Suppressor macrophage treated with lipopolysaccharide for 4 hours (primary cell): ENCODE data around the gene MDC1.

Experiments used
- DNase-seq: peaks from one replicate; pipeline ENCODE4 v3.0.0-alpha.2; 2020

The MDC1 gene

DNA sequence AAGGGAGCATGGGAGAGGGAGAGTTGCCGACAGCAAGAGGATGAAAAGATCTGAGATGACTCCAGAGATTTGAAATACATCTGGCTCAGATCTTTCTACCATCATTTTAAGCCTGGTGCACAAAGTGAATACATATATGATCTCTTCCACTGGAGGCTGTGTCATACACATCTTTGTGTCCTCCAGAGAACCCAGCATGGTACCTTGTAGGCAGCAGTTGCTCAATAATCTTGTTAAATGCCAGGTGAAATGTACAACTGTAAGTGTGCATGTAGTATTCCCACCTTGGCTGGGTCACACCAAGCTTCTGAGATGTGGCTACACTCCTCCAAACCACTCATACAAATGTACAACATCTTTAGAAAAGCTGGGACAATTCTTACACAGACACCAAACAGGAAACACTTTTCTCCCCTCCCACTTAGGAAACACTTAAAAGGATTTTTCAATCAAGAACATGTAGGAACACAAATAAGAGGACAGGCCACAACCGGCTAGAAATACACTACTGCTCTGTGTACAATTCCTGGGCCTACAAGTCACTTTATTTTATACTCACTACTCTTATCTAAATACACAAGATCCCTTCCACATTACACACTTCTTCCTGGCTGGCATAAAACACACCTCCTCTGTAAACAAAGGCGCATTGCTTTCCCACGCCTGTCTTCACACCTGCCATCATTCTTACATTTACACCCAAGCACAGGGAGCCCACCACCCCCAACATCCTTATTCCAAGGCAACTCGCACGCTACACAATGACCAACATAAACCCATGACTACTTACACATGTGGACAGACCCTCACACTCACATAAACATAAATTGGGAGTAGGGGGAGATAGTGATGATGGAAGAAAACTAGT lies 31.1 kb upstream of the MDC1 start:
- DNase-seq: no peak

DNA sequence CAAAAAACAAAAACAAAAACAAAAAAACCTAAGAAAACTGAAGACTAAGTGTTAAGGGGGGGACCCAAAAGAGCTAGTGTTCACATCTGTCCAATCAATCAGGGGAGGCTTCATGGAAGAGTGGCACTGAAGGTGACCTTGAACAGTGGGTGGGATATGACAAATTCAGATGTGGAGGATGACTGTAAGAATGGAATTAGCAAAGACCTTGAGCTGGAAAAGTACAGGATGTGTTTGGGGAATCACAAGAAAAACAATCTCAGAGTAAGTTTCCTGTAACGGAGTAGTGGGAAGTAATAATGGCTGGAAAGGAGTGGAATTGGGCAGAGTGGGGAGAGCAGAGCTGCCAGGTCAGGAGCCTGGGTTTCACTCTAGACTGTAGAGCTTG lies 30.2 kb upstream of the MDC1 start:
- DNase-seq: peak; percentile 31

DNA sequence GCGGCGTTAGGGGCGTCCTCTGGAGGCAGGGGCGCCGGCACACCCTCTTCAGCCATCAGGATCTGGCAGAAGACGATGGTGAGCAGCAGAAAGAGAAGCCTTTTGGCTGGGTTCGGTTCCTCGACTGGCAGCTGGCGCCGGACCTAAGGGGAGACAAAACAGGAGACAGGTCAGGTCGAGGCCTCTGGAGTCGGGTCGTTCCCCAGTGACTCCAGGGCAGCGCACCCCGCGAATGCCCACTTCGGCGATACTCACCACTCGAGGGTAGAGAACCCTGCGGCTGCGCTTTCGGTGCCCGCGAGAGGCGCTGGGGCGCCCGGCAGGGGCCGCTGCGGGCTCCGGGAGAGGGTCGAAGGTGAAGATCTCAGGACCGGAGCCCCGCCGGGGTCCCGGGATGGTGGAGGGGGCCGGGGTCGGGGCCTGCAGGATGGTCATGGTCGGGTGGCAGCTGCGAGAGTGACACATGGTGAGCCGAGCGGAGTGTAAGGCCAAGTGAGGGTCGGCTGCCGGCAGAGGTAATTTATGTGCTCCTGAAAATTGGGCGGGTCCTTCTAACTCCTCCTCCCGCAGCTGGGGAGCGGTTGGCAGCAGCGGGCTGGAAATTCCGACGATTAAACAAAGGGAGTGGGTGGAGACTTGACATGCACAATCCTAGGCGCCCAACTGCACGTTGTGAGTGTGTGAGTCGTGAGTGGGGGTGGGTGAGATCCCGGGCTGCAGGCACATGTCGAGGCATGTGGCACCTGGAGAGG lies 27.1 kb upstream of the MDC1 start, which contains the start of gene IER3:
Gene IER3, minus strand, starts transcription at position 494 of the 752 bp plus-strand sequence. Its CDS starts 29 bp downstream, at position 465.
- DNase-seq: peak; percentile 97

DNA sequence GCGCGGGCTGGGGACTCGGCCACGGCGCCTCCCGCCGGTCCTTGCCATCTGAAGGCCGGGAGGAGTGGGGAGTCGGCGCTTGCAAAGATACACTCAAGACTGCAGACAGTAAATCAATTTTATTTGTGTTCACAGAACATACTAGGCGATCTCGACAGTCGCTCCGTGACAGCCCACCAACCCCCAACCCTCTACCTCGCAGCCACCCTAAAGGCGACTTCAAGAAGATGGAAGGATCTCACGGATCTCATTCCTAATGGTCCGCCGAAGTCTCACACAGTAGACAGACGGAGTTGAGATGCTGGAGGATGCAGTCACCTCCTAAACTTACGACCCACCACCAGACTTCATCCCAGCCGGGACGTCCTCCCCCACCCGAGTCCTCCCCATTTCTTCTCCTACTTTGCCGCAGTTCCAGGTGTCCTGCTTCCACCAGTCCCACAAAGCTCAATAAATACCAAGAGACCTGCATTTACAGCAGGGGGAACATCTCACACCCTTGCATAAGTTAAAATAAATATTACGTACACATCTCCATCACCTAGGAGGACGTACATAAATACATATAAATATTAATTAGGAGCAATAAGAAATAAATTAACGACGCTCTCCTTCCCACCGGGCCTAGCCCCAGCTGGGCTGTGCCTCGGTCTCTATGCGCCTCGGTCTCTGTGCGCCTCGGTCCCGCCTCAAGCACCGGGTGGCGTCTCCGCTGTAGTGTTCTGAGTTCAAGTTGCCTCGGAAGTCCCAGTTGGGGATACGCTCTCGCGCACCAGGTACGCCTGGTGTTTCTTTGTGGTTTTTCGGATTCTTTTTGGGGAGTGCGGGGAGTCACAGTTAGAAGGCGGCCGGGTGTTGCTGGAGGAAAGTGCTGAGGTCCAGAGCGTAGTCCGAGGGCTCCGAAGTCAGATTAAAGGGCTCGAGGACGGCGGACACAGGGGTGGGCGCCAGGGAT lies 26.3 kb upstream of the MDC1 start:
- DNase-seq: peak; percentile 57

DNA sequence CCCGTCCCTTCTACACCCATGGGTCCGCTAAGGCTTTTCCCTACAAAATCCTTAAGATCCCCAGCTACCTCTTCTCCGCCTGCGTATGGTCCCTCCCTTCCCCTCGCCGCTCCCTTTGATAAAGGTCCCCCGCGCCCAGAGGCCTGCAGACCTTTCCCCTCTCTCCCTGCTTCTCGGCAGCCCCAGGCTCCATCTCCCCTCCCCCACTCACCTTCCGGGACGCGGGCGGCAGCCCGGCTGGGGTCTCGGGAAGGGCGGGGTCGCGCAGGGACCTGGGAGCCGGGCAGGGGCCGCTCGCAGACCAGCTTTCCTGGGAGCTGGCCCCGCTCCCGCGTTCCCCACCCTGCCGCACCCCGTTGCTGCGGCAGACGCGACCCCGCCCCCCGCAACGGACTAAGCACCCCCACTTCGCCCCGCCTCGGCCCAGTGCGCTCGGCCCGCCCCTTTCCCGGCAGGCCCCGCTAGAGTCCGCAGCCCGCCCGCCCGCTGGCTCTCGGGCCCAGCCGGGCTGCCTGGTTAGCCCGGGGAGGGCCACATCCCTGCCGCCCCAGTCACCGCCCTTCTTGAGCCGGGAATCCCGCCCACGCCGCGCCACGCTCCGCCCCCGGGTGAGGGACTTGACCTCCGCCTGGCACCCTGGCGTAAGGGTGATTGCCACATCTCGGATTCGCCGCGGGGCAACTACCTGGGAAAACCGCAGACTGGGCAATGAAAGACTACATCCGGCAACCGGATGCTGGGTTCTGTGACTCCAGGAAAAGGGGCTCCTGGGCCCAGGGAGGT lies 25.4 kb upstream of the MDC1 start, which contains the start of gene FLOT1:
Gene FLOT1, minus strand, starts transcription at position 372 of the 783 bp plus-strand sequence. CDS start 498 bp downstream, outside the sequence.
- peak; percentile 99 for DNase-seq

DNA sequence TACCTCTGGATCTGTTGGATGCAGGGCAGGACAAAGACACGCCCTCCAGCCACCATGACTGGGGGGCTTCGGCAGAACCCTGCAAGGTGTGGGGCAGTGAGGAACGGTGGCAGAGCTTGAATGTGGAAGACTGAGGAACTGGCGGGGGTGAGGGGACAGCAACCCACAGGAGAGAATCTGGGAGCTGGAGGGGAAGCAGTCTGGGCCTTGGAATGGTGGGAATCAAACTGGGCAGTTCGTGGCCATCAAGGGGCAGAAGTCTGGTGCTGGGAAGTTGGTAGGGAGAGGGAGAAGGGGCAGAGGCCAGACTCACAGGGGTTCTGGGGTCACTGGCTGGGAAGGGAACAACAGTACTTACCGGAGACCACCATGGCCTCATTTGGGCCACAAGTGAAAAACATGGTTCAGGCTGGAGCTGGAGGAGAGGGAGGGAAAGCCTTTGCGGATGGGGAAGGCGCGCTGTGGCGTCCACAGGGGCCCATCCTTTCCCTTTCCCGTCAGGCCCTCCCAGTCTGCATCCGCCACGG lies 24.8 kb upstream of the MDC1 start:
- peak; percentile 56 for DNase-seq

DNA sequence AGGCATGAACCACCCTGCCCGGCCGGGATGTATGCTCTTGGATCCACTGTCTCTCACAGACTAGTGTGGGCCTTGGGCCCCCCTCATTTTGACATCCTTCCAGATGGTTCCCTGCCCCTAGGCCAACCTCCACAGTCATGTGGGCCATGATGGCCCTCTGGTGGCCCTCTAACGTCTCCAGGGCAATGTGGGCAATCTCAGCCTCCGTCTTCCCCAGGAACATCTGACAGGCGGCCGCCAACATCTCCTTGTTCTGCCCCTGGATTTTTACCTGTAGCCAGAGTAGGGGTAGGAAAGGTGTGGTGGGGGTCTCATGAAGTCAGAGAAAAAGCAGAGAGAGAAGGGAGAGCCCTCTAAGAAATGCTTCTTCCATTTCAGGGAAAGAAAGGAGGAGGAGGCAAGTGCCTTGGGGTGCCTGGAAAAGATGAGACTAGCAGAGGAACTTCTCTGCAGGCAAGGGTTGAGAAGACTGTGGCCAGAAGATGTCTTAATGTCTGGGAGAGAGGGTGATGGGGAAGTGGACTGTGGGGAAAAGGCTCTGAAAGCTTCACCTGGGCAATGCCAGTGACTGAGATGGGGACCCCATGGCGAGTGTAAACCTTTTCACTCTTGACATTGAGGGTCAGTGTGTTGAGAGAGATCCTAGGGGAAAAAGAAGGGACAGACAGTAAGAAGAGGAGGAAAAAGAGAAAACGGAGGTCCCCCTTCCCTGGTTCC lies 24.1 kb upstream of the MDC1 start:
- DNase-seq: peak; percentile 52

DNA sequence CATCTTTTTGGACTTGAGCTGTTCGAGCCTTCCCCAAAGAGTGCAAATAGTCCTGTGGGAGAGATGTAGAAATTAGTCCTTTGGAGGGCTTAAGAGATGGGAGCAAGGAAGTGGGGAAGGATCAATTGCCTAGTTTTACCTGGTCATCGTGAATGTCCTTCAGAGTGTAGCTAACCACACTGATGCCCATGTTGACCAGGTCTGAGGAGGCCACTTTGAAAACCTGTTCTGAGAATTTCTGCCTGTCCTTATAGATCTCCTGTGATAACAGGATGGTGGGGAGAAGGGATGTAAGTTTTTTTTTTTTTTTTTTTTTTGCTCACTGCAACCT lies 23.4 kb upstream of the MDC1 start:
- peak; percentile 27 for DNase-seq

DNA sequence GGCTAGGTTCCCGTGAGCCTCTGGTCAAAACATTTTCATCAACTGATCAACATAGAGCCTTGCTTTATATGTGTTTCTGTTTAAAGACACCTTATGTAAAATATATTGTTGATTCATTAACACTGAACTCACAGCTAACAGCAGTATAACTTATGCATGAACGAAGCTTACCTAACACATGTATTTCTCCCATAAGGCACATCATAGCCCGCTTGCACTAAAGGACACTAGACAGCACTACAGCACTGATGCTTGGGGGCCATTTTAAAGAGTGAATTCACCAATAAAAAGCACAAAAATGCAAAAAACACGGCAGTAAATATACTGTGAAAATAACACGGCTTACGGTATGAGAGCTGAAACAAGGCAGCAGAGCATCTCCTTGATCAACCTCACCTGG lies 21.5 kb upstream of the MDC1 start:
- no peak for DNase-seq

DNA sequence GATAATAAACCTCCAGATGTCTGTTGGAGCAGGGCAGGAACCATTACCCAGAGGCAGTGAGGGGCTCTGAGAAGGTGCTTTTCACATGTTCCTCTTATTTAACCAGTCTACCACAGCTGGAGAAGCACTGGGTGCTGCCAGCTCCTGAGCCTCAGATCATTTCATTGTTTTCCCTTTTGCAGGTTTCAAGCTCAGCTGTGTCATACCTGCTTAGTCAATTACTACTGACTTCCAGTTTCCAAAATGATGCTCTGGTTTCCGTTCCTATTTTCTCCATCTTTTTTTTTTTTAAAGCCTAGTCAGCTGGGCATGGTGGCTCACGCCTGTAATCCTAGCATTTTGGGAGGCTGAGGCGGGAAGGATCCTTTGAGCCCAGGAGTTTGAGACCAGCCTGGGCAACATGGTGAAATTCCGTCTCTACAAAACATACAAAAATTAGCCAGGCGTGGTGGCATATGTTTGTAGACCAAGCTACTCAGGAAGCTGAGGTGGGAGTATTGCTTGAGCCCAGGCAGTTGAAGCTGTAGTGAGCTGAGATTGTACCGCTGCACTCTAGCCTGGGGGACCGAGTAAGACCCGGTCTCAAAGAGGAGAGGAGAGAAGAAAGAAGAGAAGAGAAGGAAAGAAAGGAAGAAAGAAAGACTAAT lies 18.7 kb upstream of the MDC1 start:
- DNase-seq: peak; percentile 60

DNA sequence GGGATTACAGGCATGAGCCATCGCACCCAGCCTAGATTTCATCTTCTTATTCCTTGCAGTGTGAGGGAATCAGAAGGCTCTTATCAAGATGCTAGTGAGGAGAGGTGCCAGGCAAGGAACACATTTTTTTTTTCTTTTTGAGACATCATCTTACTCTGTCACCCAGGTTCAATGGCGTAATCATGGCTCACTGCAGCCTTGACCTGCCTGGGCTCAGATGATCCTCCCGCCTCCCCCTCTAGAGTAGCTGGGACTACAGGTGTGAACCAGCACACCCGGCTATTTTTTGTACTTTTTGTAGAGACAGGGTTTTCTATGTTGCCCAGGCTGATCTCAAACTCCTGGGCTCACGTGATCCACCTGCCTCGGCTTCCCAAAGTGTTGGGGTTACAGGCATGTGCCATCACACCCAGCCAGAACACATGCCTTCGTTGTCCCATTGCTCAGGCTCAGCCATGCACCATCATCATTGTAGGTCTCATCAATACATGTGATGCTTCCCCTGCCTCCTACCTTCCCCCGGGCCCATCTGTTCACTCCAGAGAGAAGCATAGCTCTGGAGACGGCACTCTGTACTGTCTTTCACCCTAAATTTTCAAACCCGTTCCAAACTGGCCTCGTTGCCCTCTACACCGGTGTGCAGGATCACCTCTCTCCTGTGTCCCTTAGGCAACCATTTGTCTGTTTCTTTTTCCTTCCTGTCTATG lies 15.3 kb upstream of the MDC1 start:
- DNase-seq: no peak

DNA sequence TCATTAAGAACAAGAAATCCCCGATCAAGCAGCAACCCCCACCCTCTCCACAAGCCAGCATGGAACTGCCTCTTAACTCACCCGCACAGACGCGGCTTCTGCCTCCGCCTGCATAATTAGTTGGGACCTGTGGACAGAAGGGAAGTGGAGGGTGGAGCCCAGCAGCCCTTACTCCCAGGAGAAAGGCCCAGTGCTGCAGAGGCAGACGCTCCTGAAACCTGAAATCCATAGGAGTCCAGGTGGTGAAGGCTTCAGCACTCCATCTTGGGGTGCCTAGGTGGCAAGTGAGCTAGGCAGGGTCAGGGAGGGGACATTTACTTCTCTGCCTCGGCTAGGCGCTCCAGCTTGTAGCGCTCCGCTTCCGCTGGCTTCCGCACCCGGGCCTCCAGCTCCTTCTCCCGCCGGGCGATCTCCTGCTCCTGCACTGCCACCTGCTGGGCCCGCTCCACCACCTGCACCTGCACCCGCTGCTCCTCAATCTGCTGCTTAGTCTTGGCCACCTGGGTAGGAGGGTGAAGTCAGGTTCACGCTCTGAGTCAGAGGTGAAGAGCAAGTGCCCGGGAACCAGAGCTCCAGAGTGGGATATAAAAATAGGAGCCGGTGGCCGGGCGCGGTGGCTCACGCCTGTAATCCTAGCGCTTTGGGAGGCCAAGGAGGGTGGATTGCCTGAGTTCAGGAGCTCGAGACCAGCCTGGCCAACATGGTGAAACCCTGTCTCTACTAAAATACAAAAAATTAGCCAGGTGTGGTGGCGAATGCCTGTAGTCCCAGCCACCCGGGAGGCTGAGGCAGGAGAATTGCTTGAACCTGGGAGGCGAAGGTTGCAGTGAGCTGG lies 13.7 kb upstream of the MDC1 start:
- peak; percentile 62 for DNase-seq

DNA sequence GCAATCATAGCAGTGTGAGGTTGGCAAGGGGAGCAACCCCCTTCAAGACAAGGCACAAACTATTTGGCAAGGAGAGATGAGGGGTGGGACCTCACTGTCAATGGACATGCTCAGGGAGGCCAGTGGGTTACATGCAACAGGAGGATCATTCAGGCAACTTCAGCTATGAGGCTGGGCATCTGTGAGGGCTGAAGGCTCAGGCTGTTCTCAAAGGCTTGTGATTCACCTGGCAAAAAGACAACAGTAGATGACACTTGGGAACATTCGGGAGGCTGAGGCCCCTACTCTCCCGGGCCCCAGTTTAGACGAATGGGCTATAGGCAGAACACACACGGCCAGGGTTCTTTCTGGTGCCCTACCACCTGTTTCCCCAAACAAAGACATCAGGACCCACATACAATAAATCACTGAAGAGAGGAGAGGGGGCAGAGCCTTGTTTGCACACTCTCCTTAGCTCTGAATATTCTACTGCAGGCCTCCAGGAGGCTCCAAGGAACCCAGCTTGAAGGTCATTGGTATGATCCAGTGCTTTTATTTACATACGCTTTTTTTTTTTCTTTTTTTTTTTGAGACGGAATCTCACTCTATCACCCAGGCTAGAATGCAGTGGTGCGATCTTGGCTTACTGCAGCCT lies 11.0 kb upstream of the MDC1 start:
- DNase-seq: no peak

DNA sequence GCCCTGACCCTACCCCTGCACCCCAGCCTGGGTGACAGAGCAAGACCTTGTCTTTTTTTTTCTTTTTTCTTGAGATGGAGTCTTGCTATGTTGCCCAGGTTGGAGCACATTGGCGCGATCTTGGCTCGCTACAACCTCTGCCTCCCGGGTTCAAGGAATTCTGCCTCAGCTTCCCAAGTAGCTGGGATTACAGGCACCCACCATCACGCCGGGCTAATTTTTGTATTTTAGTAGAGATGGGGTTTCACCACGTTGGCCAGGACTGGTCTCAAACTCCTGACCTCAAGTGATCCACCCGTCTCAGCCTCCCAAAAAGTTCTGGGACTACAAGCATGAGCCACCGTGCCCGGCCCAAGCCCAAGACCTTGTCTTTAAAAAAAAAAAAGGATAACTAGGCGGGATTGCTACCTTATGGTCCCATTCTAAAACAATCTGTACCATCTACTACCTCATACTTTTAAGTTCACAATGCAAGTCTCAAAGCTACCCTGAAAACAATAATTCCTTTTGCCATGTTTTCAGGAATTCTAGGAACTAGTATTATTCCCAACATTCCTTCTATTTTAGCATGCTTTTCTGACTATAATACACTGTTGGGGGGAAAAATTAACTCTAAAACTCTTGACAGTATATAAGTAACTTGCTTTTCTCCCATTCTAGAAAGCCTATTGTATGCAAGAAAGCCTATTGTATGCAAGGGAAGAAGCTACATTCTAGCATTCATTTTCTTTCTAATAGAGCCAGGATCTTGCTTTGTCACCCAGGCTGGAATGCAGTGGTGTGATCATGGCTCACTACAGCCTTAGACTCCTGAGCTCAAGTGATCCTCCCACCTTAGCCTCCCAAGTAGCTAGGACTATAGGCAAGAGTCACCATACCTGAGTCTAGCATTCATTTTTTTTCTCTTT lies 9.7 kb upstream of the MDC1 start:
- no peak for DNase-seq

DNA sequence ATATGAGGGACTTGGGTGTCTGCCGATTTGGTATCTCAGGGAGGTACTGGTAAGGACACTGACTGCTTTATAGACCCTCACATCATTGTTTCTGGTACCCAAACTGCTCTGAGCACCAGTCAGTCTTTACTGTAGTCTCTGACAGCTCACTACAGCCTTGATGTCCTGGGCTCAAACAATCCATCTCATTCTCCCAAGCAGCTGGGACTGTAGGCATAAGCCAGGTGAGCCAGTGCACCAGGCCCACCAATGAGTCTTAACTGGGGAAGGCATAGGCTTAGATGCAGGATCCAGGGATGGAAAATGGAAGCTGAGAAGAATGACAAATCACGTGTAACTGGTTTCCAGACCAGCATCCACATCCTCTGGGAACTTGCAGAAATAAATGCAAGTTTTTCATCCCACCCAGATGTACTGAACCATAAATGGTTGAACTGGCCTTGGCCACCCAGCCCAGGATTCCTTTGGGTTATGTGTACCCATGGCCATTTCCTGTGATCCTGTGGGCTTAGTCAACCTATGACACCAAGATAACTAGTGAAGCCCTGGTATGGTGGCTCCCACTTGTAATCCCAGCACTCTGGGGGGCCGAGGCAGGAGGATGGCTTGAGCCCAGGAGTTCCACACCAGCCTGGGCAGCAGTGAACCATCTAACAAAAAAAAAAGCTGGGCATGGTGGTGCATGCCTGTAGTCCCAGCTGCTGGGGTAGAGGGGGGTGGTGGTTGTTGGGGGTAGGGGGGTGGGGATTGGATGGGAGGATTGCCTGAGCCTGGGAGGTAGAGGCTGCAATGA lies 8.8 kb upstream of the MDC1 start:
- DNase-seq: no peak

DNA sequence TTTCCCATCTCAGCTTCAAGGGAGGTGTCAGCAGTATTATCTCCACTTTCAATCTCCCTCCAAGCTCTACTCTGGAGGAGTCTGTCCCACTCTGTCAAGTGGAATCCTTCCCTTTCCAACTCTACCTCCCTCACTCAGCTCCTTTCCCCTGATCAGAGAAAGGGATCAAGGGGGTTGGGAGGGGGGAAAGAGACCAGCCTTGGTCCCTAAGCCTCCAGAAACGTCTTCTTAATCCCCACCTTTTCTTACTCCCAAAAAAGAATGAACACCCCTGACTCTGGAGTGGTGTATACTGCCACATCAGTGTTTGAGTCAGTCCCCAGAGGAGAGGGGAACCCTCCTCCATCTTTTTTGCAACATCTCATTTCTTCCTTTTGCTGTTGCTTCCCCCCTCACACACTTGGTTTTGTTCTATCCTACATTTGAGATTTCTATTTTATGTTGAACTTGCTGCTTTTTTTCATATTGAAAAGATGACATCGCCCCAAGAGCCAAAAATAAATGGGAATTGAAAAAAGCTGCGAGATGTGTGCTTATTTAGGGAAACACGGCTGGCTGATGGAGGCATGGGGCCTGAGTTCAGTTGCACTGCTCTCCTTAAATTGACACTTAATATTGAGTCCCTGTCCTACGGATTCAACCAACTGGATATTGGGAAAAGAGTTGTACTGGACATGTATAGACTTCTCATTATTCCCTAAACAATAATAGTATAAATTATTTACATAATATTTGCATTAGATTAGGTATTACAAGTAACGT lies 8.0 kb upstream of the MDC1 start:
- DNase-seq: peak; percentile 56
